B cell (primary cell): ENCODE data around the gene MYOF. TPM values are rescaled to one million over a fixed set of nuclear protein-coding genes. Genes with fewer than 3 reads are reported as not detected.
"Not testable (repeated sequence)": the region's sequence is repeated elsewhere in the genome, so short reads cannot be mapped to it uniquely, and the experiment has no call there.

Experiments
- ATAC-seq: fragments of 200-7000 bp; cut with Tn5 transposase; one replicate; pipeline ENCODE4 v1.10.0; 2021; ENCODE audit warnings: low read depth, mild to moderate bottlenecking, moderate number of reproducible peaks, moderate library complexity
- CTCF ChIA-PET: fragments of 350-600 bp; sonication (Branson Sonifier 250); formaldehyde crosslinking; loops from one replicate; lab custom pipeline; 2021; ENCODE audit warnings: antibody characterized with exemption, inconsistent platforms; lab: Charles Lee
- POLR2A ChIA-PET: fragments of 350-600 bp; sonication (Branson Sonifier 250); formaldehyde crosslinking; loops from one replicate; lab custom pipeline; 2021; ENCODE audit warnings: antibody characterized with exemption; lab: Charles Lee
- DNase-seq: peaks from one replicate; pipeline ENCODE4 v3.0.0; 2013
- H2AFZ ChIP-seq: 2 replicates; pipeline ENCODE4 v1.6.1; 2012; ENCODE audit warnings: mild to moderate bottlenecking, low read depth, low read length; ENCODE audit not compliant: insufficient read depth, poor library complexity, severe bottlenecking
- H3K27ac ChIP-seq, 2 donors: 1 replicate in 1 of 2; 2 replicates in 1 of 2; pipeline ENCODE4 v1.5.1; 2012 to 2013; ENCODE audit warnings: low read length in 2 of 2, mild to moderate bottlenecking in 2 of 2, moderate library complexity in 1 of 2
- H3K27me3 ChIP-seq, 4 experiments: fragments of 200-600 bp in 1 of 4; sonication (generic) in 1 of 4; replicated peaks in 1 of 4; 1 replicate in 2 of 4; 2 replicates in 2 of 4; pipeline versions ENCODE4 v1.6.1 to v1.7.0; 2013 to 2016; ENCODE audit warnings: low read length in 3 of 4, mild to moderate bottlenecking in 2 of 4, mixed read lengths in 1 of 4, moderate library complexity in 1 of 4; ENCODE audit not compliant: insufficient read depth in 4 of 4, control insufficient read depth in 3 of 4; ENCODE audit errors: control extremely low read depth in 1 of 4
- H3K36me3 ChIP-seq, 2 experiments: replicated peaks in 1 of 2; 1 replicate in 1 of 2; 2 replicates in 1 of 2; pipeline versions ENCODE4 v1.6.1 to v1.7.1; 2013; ENCODE audit warnings: low read length in 1 of 2; ENCODE audit not compliant: insufficient read depth in 2 of 2, control insufficient read depth in 1 of 2; ENCODE audit errors: control extremely low read depth in 1 of 2, extremely low read depth in 1 of 2
- H3K4me1 ChIP-seq, 2 donors: fragments of 200-600 bp in 1 of 2; sonication (generic) in 1 of 2; 1 replicate in 1 of 2; 2 replicates in 1 of 2; pipeline versions ENCODE4 v1.5.1 to v1.6.1; 2013 to 2017; ENCODE audit warnings: low read length in 2 of 2; ENCODE audit not compliant: control insufficient read depth in 2 of 2, insufficient read depth in 2 of 2
- H3K4me2 ChIP-seq: replicated peaks from 2 replicates; pipeline ENCODE3; 2012; ENCODE audit warnings: mild to moderate bottlenecking, low read depth, low read length; ENCODE audit not compliant: poor library complexity, severe bottlenecking
- H3K4me3 ChIP-seq, 5 experiments: fragments of 200-600 bp in 1 of 5; sonication (generic) in 1 of 5; 1 replicate in 3 of 5; 2 replicates in 2 of 5; pipeline versions ENCODE4 v1.5.1 to v1.7.0; 2011 to 2016; ENCODE audit warnings: low read length in 4 of 5, mild to moderate bottlenecking in 4 of 5, low read depth in 2 of 5, control low read depth in 1 of 5, moderate library complexity in 1 of 5; ENCODE audit not compliant: insufficient read depth in 1 of 5; ENCODE audit errors: control extremely low read depth in 1 of 5, extremely low read depth in 1 of 5
- H3K79me2 ChIP-seq: fragments of 200-600 bp; sonication (generic); one replicate; pipeline ENCODE4 v1.6.0; 2016; ENCODE audit warnings: low read length; ENCODE audit not compliant: control insufficient read depth, insufficient read depth
- H3K9ac ChIP-seq: fragments of 200-600 bp; sonication (generic); 2 replicates; pipeline ENCODE4 v1.6.1; 2017; ENCODE audit warnings: mild to moderate bottlenecking, low read length, moderate library complexity
- H3K9me3 ChIP-seq, 3 donors: one replicate each; pipeline versions ENCODE4 v1.6.1 to v1.7.1; 2013; ENCODE audit warnings: low read length in 2 of 3; ENCODE audit not compliant: control insufficient read depth in 2 of 3, insufficient read depth in 1 of 3; ENCODE audit errors: control extremely low read depth in 1 of 3
- H4K20me1 ChIP-seq: 2 replicates; pipeline ENCODE4 v1.6.0; 2012; ENCODE audit warnings: mild to moderate bottlenecking, low read length; ENCODE audit not compliant: insufficient read depth, control insufficient read depth, poor library complexity, severe bottlenecking
- H3K27ac Mint-ChIP-seq: one replicate; pipeline ENCODE4 v1.8.0; 2021; ENCODE audit warnings: mixed read lengths
- H3K27me3 Mint-ChIP-seq: one replicate; pipeline ENCODE4 v1.8.0; 2021; ENCODE audit warnings: mixed read lengths
- H3K4me1 Mint-ChIP-seq: one replicate; pipeline ENCODE4 v1.8.0; 2021; ENCODE audit warnings: mixed read lengths
- H3K4me3 Mint-ChIP-seq: one replicate; pipeline ENCODE4 v1.8.0; 2021; ENCODE audit warnings: mixed read lengths
- H3K9me3 Mint-ChIP-seq: one replicate; pipeline ENCODE4 v1.8.0; 2022; ENCODE audit warnings: mixed read lengths; ENCODE audit not compliant: insufficient read depth
- EZH2 ChIP-seq: IDR thresholded peaks from 2 replicates; pipeline ENCODE4 v1.6.1; 2012; ENCODE audit warnings: borderline replicate concordance, low read depth, mild to moderate bottlenecking, moderate library complexity, low read length; ENCODE audit not compliant: insufficient read depth, poor library complexity, severe bottlenecking
- WGBS: methylation state at CpG from one replicate; pipeline ENCODE4 v1.1.5; 2013; ENCODE audit warnings: missing lambda C conversion rate; ENCODE audit not compliant: insufficient coverage; 5-methylcytosine and 5-hydroxymethylcytosine counted together
- intact Hi-C: fragments of 100-400 bp; cut with micrococcal nuclease; formaldehyde crosslinking; loops from one replicate; pipeline ENCODE4 v1.10.0; 2022
- polyA plus RNA-seq: library from polyadenylated mRNA; depleted of rRNA; stranded (reverse); fragments of >200 nt; gene quantifications from 2 replicates; pipeline ENCODE4 v1.2.3, GENCODE V29; 2012
- total RNA-seq, 2 donors: library from RNA; stranded (reverse); fragments of 120-200 nt in 1 of 2; gene quantifications; 1 replicate in 1 of 2; 2 replicates in 1 of 2; pipeline versions ENCODE4 v1.2.3 to v1.2.4, GENCODE V29; 2013 to 2022
- TF ChIP-seq, protein P1 (sequence below): fragments of 200-600 bp; IDR thresholded peaks from one replicate; pipeline ENCODE4 v1.8.0; 2022; ENCODE audit warnings: antibody characterized with exemption, mild to moderate bottlenecking

MYOF gene
- total and polyA plus RNA-seq, 2 donors (not counting 1 experiment from before 2014, with no cell fraction given) = 0.07 to 0.18 TPM

DNA sequence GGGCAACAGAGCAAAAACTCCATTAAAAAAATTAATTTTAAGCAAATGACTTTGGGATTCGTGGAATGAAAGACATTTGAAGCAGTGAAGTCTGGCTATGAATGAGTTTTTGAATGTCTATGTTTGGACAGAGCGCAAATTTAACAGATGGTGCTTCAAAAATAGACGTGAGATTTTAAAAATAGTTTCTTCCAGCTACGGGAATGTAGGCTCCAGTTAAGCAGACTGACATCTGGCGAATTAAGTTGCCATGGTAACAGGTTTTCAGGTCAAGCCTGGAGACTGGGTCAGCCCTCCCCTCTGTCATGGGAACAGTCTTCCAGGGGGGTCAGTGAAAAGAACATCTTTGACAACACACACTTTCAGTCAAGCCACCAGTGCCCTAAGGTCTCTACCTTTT lies 62.0 kb downstream of the MYOF start:
- peaks cover 2% of the 10 kb centered on the region for H3K4me1 Mint-ChIP-seq
- intact Hi-C loops = no loop called here
- H3K9ac ChIP-seq = no peak overlapping the region
- H3K27ac Mint-ChIP-seq = no peak overlapping the region
- no peak overlapping the region for H2AFZ ChIP-seq
- H3K27ac ChIP-seq = no peak overlapping the region
- no peak overlapping the region for H3K4me2 ChIP-seq
- no peak for DNase-seq
- peaks cover 5% of the 10 kb centered on the region for H3K27me3 Mint-ChIP-seq
- H3K4me3 Mint-ChIP-seq = no peak overlapping the region
- no peaks in the 10 kb centered on the region for H4K20me1 ChIP-seq
- no peaks in the 10 kb centered on the region for H3K4me1 ChIP-seq
- no peak for TF ChIP-seq EZH2
- TF ChIP-seq, protein P1, sequence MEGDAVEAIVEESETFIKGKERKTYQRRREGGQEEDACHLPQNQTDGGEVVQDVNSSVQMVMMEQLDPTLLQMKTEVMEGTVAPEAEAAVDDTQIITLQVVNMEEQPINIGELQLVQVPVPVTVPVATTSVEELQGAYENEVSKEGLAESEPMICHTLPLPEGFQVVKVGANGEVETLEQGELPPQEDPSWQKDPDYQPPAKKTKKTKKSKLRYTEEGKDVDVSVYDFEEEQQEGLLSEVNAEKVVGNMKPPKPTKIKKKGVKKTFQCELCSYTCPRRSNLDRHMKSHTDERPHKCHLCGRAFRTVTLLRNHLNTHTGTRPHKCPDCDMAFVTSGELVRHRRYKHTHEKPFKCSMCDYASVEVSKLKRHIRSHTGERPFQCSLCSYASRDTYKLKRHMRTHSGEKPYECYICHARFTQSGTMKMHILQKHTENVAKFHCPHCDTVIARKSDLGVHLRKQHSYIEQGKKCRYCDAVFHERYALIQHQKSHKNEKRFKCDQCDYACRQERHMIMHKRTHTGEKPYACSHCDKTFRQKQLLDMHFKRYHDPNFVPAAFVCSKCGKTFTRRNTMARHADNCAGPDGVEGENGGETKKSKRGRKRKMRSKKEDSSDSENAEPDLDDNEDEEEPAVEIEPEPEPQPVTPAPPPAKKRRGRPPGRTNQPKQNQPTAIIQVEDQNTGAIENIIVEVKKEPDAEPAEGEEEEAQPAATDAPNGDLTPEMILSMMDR = no peak
- H3K9me3 Mint-ChIP-seq = no peaks in the 10 kb centered on the region
- H3K4me3 ChIP-seq = no peak overlapping the region
- CTCF ChIA-PET = interaction anchor here (1.1 to 1.4 kb wide), 2 partner anchors 44 to 53 kb away, joined by 3 read pairs; no protein-coding TSS in a partner anchor
- no peaks in the 10 kb centered on the region for H3K36me3 ChIP-seq
- H3K79me2 ChIP-seq = no peaks in the 10 kb centered on the region
- no peaks in the 10 kb centered on the region for H3K9me3 ChIP-seq
- POLR2A ChIA-PET = no interaction called here
- H3K27me3 ChIP-seq = no peaks in the 10 kb centered on the region
- ATAC-seq = no peak
- WGBS = 53% methylated on average over 5 of the region's 5 CpGs

DNA sequence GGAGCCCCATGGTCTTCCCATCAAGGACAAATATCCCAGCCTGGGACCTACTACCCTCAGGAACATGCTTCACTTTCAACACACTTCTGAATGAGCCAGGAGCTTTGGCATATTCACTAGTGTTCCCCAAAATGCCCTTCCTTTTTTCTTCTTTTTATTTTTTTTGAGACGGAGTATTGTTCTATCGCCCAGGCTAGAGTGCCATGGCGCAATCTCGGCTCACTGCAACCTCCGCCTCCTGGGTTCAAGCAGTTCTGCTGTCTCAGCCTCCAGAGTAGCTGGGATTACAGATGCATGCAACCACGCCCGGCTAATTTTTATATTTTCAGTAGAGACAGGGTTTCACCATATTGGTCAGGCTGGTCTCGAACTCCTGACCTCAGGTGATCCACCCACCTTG lies 63.1 kb downstream of the MYOF start:
- H3K9me3 ChIP-seq, H3K9me3 Mint-ChIP-seq, H3K4me3 ChIP-seq, H3K27me3 Mint-ChIP-seq, POLR2A ChIA-PET, H3K4me2 ChIP-seq, H2AFZ ChIP-seq, H3K27ac Mint-ChIP-seq, H3K4me1 Mint-ChIP-seq, H3K4me3 Mint-ChIP-seq, H4K20me1 ChIP-seq, H3K36me3 ChIP-seq, intact Hi-C loops, H3K79me2 ChIP-seq, H3K9ac ChIP-seq, H3K27ac ChIP-seq, H3K27me3 ChIP-seq, DNase-seq, ATAC-seq, H3K4me1 ChIP-seq: not testable (repeated sequence)
- CTCF ChIA-PET = interaction anchor here (1.1 kb wide), 1 partner anchor 43 kb away, joined by 3 read pairs; no protein-coding TSS in a partner anchor
- 93% methylated on average over 6 of the region's 8 CpGs for WGBS
